ENCODE data around the gene FER. TPM values are rescaled to one million over a fixed set of nuclear protein-coding genes. Genes with fewer than 3 reads are reported as not detected.

Gene FER
- polyA plus RNA-seq, 1 of the 3 experiments (the other 2 are of a cell fraction): 1.8 TPM

- no peaks in the 10 kb centered on the region for H3K9me3 ChIP-seq
- POLR2A ChIA-PET: no interaction called here
- no peak overlapping the region for H2AFZ ChIP-seq (ENCODE audit: low read depth)
- no peak for DNase-seq
- CTCF ChIA-PET: interaction anchor here (1.1 kb wide), 1 partner anchor 16 kb away, joined by 3 read pairs; no protein-coding TSS in a partner anchor
- no peaks in the 10 kb centered on the region for H4K20me1 ChIP-seq (ENCODE audit: insufficient read depth)
- 0 out of 4 replicates have a peak, but pooled peaks cover 0 to 6% of the 10 kb centered on the region in 2 experiments for H3K4me1 ChIP-seq (ENCODE audit: control insufficient read depth in 1 of 2, insufficient read depth in 2 of 2, low read depth in 1 of 2, low read length in 1 of 2)
- H3K4me2 ChIP-seq: no peak overlapping the region
- peaks cover 4 to 13% of the 10 kb centered on the region in 2 experiments for H3K36me3 ChIP-seq (replicated peaks in 1 of 2; ENCODE audit: control insufficient read depth in 1 of 2, insufficient read depth in 2 of 2, low read length in 1 of 2)
- peaks cover 4% of the 10 kb centered on the region for H3F3A ChIP-seq (replicated peaks; ENCODE audit: insufficient read depth)
- 100% methylated on average over 1 of the region's 1 CpG for WGBS (ENCODE audit: low lambda C conversion rate)
- H3K79me2 ChIP-seq (ENCODE audit: insufficient read depth): no peaks in the 10 kb centered on the region
- no peak overlapping the region for H3K27ac ChIP-seq (ENCODE audit: low read depth in 2 of 2, low read length in 1 of 2)
- no peaks in the 10 kb centered on the region for H3K27me3 ChIP-seq (ENCODE audit: insufficient read depth)
- H3K9ac ChIP-seq: no peak overlapping the region
- no peaks in the 10 kb centered on the region; the same call in 1 of the 2 replicates for H3K9me2 ChIP-seq
- no peak for TF ChIP-seq USF2 (IDR thresholded peaks at IDR 0.05; ENCODE audit: borderline replicate concordance, low read depth, low read length)
- TF ChIP-seq EZH2phosphoT487 (IDR thresholded peaks at IDR 0.05; ENCODE audit: borderline replicate concordance, low read depth): no peak
- TF ChIP-seq TCF12 (IDR thresholded peaks at IDR 0.05): no peak
- TF ChIP-seq IRF3 (IDR thresholded peaks at IDR 0.05; ENCODE audit: low read depth, low read length): no peak
- no peak for TF ChIP-seq TEAD4 (IDR thresholded peaks at IDR 0.05; ENCODE audit: borderline replicate concordance, insufficient read depth)
- no peak for TF ChIP-seq RAD21 (IDR thresholded peaks at IDR 0.05; ENCODE audit: low read length)
- no peak for TF ChIP-seq FOXM1 (IDR thresholded peaks at IDR 0.05; ENCODE audit: low read depth)
- TF ChIP-seq MAX (IDR thresholded peaks at IDR 0.05; ENCODE audit: low read depth): no peak
- TF ChIP-seq NFIC (IDR thresholded peaks at IDR 0.05; ENCODE audit: borderline replicate concordance): no peak
- no peak for TF ChIP-seq GATA2 (CRISPR knock-in tag; IDR thresholded peaks at IDR 0.05)
- TF ChIP-seq MXI1 (IDR thresholded peaks at IDR 0.05; ENCODE audit: low read depth, low read length): no peak
- no peak for TF ChIP-seq YY1 (IDR thresholded peaks at IDR 0.05; ENCODE audit: low read depth)
- TF ChIP-seq ZBTB33 (IDR thresholded peaks at IDR 0.05; ENCODE audit: borderline replicate concordance, low read depth): no peak
- no peak for TF ChIP-seq FOXJ3 (CRISPR knock-in tag; IDR thresholded peaks at IDR 0.05)
- no peak overlapping the region for H3K4me3 ChIP-seq (ENCODE audit: low read depth in 2 of 2, low read length in 1 of 2)
Measured at GRCh38 chr5:108947164-108947563, 199.5 kb downstream of the FER start.
